NCI-H2196 (cell line): ENCODE measurements around the gene CTXN3.

Experiments used
- DNase-seq: peaks from one replicate; lab custom pipeline; 2025; ENCODE audit not compliant: unreplicated experiment; lab: John Stamatoyannopoulos, UW

The CTXN3 gene

GRCh38 chr5:127649018-127649439, at the start of gene CTXN3:
Gene CTXN3, plus strand, starts transcription at chr5:127649082. Its CDS starts 8,440 bp downstream, at chr5:127657522.
- peak; percentile 48 for DNase-seq

GRCh38 chr5:127599320-127599719, 49.6 kb upstream of the CTXN3 start:
- no peak for DNase-seq

GRCh38 chr5:127599847-127600246, 49.0 kb upstream of the CTXN3 start:
- no peak for DNase-seq

GRCh38 chr5:127601111-127601510, 47.8 kb upstream of the CTXN3 start:
- no peak for DNase-seq

GRCh38 chr5:127601601-127602000, 47.3 kb upstream of the CTXN3 start:
- DNase-seq = no peak

- DNase-seq = no peak
Observed at GRCh38 chr5:127602481-127602880, 46.4 kb upstream of the CTXN3 start.

- DNase-seq = no peak
Observed at GRCh38 chr5:127602896-127603844, 45.7 kb upstream of the CTXN3 start.

GRCh38 chr5:127608077-127608660, 40.7 kb upstream of the CTXN3 start:
- DNase-seq = no peak

GRCh38 chr5:127609011-127609410, 39.9 kb upstream of the CTXN3 start:
- DNase-seq = no peak

- no peak for DNase-seq
Observed at GRCh38 chr5:127609957-127610356, 38.9 kb upstream of the CTXN3 start.

GRCh38 chr5:127612441-127613141, 36.3 kb upstream of the CTXN3 start:
- no peak for DNase-seq

GRCh38 chr5:127615916-127616315, 33.0 kb upstream of the CTXN3 start:
- no peak for DNase-seq

GRCh38 chr5:127619908-127620479, 28.9 kb upstream of the CTXN3 start:
- no peak for DNase-seq

- no peak for DNase-seq
Observed at GRCh38 chr5:127621601-127622325, 27.1 kb upstream of the CTXN3 start.

GRCh38 chr5:127634007-127634406, 14.9 kb upstream of the CTXN3 start:
- no peak for DNase-seq

- no peak for DNase-seq
Observed at GRCh38 chr5:127639828-127640227, 9.1 kb upstream of the CTXN3 start.

GRCh38 chr5:127642949-127643348, 5.9 kb upstream of the CTXN3 start:
- DNase-seq = no peak

- no peak for DNase-seq
Observed at GRCh38 chr5:127643607-127644006, 5.3 kb upstream of the CTXN3 start.

- no peak for DNase-seq
Observed at GRCh38 chr5:127645300-127645726, 3.6 kb upstream of the CTXN3 start.

- DNase-seq = no peak
Observed at GRCh38 chr5:127647361-127647958, 1.4 kb upstream of the CTXN3 start.
